ENCODE results near the gene FILIP1. TPM values are rescaled to one million over a fixed set of nuclear protein-coding genes. Genes with fewer than 3 reads are reported as not detected.

The FILIP1 gene
- total RNA-seq, 4 donors from 2014 or later = 41.7 to 53.3 (median 48.4) TPM

DNA sequence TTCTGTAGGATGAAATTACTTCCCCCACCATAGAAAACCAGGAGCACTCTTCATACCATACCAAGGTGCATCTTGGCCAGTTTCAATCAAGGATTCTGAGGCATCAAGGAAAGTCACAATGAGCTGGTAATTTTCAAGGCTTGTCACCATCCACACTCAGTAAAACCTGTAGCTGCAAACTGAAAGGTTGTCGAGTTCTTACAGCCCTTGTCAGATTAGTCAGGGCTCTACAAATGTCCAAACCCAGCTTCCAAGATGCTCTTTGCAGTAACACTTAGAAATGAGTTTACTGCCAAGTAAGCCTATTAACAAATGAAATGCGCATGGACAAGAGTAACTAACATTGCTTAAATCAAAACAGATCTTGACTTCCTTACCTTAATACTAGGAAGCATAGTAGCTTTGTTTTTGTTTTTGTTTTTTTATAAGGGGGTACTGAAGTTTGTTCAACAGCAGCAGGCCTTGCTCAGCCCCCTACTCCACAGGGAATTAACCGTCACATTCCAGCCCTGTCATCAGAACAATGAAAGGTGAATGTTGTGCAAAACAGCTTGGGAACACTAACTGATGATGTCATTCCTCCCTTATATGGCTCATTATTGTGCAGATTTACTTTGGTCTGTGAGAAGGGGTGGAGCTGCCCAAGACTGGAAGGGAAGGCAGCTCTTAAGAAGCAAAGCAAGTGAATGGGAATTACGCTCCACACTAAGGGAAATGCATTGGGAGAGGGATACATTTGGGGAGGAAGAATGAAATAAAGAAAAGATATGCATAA, 159.1 kb downstream of the FILIP1 start:
- H3K36me3 ChIP-seq = peaks cover 0 to 8% (median 4%) of the 10 kb centered on the region in 4 donors
- no peak for DNase-seq (ENCODE audit: extremely low spot score)
- H3K27me3 ChIP-seq = no peaks in the 10 kb centered on the region

DNA sequence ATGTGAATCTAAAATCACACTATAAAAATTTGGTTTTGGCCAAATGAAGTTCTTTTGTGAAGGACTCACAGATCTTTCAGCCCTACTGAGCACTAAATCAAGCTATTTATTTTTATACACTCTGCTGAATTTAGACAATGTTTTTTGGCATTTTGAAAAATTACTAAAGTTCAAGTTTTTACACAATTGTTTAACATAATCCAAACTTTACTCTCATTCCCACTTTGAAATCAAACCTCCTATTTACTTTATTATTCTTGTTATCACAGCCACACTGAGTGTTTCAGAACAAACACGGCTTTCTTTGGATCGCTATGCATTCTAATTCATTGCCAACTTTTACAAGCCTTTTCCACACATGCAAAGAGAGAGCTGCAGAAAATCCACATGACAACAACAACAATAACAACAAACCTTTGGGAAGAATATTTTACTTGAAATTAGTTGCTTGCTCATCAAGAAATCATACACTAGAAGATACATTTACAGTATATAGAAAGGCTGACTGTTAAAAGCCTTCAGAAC, 159.9 kb downstream of the FILIP1 start:
- intact Hi-C loops (cut with DNase I) = no loop called here
- Histone ChIP-seq H3K9me3 (no peaks in the 10 kb centered on the region), H3K36me3 (peaks cover 0 to 8% (median 4%) of the 10 kb centered on the region in 4 donors), H3K4me1 (peaks cover 22 to 29% (median 25%) of the 10 kb centered on the region in 4 donors), H3K27ac (replicated peaks in 1 of 4) (peak overlapping the region in 3 of 4 donors; percentile 12 to 32 (median 26)), H3K27me3 (no peaks in the 10 kb centered on the region), H3K4me3 (no peak overlapping the region)
- DNase-seq (ENCODE audit: extremely low spot score) = no peak
- WGBS = 63% methylated on average over 2 of the region's 2 CpGs
- TF ChIP-seq POLR2AphosphoS5 (IDR thresholded peaks at IDR 0.05) = no peak
- TF ChIP-seq, protein P1, sequence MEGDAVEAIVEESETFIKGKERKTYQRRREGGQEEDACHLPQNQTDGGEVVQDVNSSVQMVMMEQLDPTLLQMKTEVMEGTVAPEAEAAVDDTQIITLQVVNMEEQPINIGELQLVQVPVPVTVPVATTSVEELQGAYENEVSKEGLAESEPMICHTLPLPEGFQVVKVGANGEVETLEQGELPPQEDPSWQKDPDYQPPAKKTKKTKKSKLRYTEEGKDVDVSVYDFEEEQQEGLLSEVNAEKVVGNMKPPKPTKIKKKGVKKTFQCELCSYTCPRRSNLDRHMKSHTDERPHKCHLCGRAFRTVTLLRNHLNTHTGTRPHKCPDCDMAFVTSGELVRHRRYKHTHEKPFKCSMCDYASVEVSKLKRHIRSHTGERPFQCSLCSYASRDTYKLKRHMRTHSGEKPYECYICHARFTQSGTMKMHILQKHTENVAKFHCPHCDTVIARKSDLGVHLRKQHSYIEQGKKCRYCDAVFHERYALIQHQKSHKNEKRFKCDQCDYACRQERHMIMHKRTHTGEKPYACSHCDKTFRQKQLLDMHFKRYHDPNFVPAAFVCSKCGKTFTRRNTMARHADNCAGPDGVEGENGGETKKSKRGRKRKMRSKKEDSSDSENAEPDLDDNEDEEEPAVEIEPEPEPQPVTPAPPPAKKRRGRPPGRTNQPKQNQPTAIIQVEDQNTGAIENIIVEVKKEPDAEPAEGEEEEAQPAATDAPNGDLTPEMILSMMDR (IDR thresholded peaks at IDR 0.05) = no peak
- TF ChIP-seq EP300 (IDR thresholded peaks at IDR 0.05) = no peak
- TF ChIP-seq POLR2A (IDR thresholded peaks at IDR 0.05; ENCODE audit: low read depth) = no peak

More for the DNA sequence above, 159.1 kb downstream of the FILIP1 start:
- no peak for TF ChIP-seq POLR2A (IDR thresholded peaks at IDR 0.05; ENCODE audit: low read depth)
- TF ChIP-seq EP300 (IDR thresholded peaks at IDR 0.05) = no peak
- TF ChIP-seq POLR2AphosphoS5 (IDR thresholded peaks at IDR 0.05) = peak; percentile 22 to 26
- TF ChIP-seq, protein P1 (IDR thresholded peaks at IDR 0.05) = no peak
- H3K27ac ChIP-seq (replicated peaks in 1 of 4) = peak overlapping the region in 3 of 4 donors; percentile 12 to 32 (median 26)
- peaks cover 22 to 29% (median 25%) of the 10 kb centered on the region in 4 donors for H3K4me1 ChIP-seq
- no peaks in the 10 kb centered on the region for H3K9me3 ChIP-seq
- 52% methylated on average over 4 of the region's 4 CpGs for WGBS
- H3K4me3 ChIP-seq = no peak overlapping the region
- intact Hi-C loops (cut with DNase I) = no loop called here

DNA sequence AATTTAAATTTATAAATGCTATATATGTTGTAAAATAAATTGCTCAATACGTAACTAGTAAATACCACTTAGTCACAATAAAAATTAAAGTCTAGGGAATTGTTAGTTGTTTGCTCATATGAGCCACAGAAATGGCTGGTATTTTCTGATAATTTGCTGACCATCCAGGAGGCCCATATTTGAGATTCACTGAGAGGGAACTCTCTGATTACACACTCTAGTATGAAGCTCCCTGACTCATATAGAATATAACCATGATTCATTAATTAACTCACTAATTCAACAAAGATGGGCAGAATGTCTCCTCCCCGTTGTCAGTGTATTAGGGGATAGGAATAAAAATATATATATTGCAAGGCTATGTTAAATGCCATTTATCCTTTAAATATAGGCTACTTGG, 162.4 kb downstream of the FILIP1 start:
- Histone ChIP-seq H3K9me3 (no peaks in the 10 kb centered on the region), H3K27me3 (no peaks in the 10 kb centered on the region), H3K4me3 (no peak overlapping the region), H3K4me1 (peaks cover 20 to 28% (median 23%) of the 10 kb centered on the region in 4 donors), H3K27ac (replicated peaks in 1 of 4) (no peak overlapping the region), H3K36me3 (no peaks in the 10 kb centered on the region)
- 87% methylated on average over 2 of the region's 2 CpGs for WGBS
- no peak for DNase-seq (ENCODE audit: extremely low spot score)
- intact Hi-C loops (cut with DNase I) = no loop called here
- TF ChIP-seq POLR2A (IDR thresholded peaks at IDR 0.05; ENCODE audit: low read depth) (no peak), POLR2AphosphoS5 (IDR thresholded peaks at IDR 0.05) (no peak), EP300 (IDR thresholded peaks at IDR 0.05) (no peak)
- TF ChIP-seq, protein P1 (IDR thresholded peaks at IDR 0.05) = no peak

DNA sequence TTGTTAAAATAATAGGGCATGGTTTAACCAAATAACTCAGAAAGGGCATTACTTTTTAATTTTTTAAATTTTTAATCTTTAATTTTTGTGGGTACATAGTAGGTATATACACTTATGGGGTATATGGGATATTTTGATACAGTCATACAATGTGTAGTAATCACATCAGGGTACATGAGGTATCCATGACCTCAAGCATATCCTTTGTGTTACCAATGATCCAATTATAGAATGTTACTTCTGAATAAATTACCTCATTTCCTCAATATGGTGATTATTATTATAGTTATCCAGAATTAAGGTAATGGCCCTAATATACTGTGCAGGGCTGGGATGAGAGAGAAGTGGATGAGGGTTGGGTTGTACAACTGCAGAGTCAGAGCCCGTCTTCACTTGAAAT, 163.9 kb downstream of the FILIP1 start:
- H3K36me3 ChIP-seq = no peaks in the 10 kb centered on the region
- no peak for DNase-seq (ENCODE audit: extremely low spot score)
- H3K4me3 ChIP-seq = no peak overlapping the region
- H3K9me3 ChIP-seq = no peaks in the 10 kb centered on the region
- H3K27me3 ChIP-seq = no peaks in the 10 kb centered on the region
- intact Hi-C loops (cut with DNase I) = no loop called here
- 100% methylated on average over 1 of the region's 1 CpG for WGBS
- H3K27ac ChIP-seq (replicated peaks in 1 of 4) = no peak overlapping the region
- H3K4me1 ChIP-seq = peaks cover 7 to 14% (median 10%) of the 10 kb centered on the region in 4 donors
- TF ChIP-seq, protein P1 (IDR thresholded peaks at IDR 0.05) = no peak
- TF ChIP-seq POLR2A (IDR thresholded peaks at IDR 0.05; ENCODE audit: low read depth) (no peak), POLR2AphosphoS5 (IDR thresholded peaks at IDR 0.05) (no peak), EP300 (IDR thresholded peaks at IDR 0.05) (no peak)
